ENCODE results near the gene PISD. TPM values are rescaled to one million over a fixed set of nuclear protein-coding genes. Genes with fewer than 3 reads are reported as not detected.

The PISD gene
- total RNA-seq, 1 experiment from 2014 or later: 46.4 TPM

GRCh38 chr22:31647523-31648320 is 14.3 kb downstream of the PISD start:
- Histone ChIP-seq H3K27me3 (ENCODE audit: insufficient read depth, low read depth) (no peaks in the 10 kb centered on the region), H3K27ac (peak overlapping the region; percentile 98), H3K9me3 (ENCODE audit: insufficient read depth, low read depth) (no peaks in the 10 kb centered on the region), H3K4me2 (peak overlapping the region; percentile 57), H2AFZ (no peak overlapping the region), H3K4me3 (no peak overlapping the region), H3F3A (ENCODE audit: insufficient read depth, low read depth) (peaks cover 46% of the 10 kb centered on the region), H3K79me2 (ENCODE audit: low read depth) (peaks cover 85% of the 10 kb centered on the region), H3K4me1 (replicated peaks; ENCODE audit: insufficient read depth) (peaks cover 58% of the 10 kb centered on the region), H3K36me3 (ENCODE audit: low read depth) (peaks cover 32% of the 10 kb centered on the region), H4K20me1 (ENCODE audit: insufficient read depth) (no peaks in the 10 kb centered on the region; the same call in 1 of the 2 replicates), H3K9me2 (ENCODE audit: insufficient read depth) (no peaks in the 10 kb centered on the region)
- ChIA-PET CTCF (interaction anchor here (1.0 to 1.2 kb wide), 2 partner anchors 14 to 17 kb away, joined by 3 to 4 read pairs; partner anchors contain the start of gene PISD), POLR2A (ENCODE audit: unreplicated experiment) (interaction anchor here (0.7 to 1.6 kb wide), 2 partner anchors 11 to 14 kb away, joined by 5 to 16 read pairs; partner anchors contain the start of gene PISD)
- DNase-seq: peak in 1 of 2 experiments; percentile 61
- intact Hi-C loops (cut with micrococcal nuclease; ENCODE audit: unreplicated experiment): no loop called here
- BruUV-seq (replicated peaks): no TSS peak
- TF ChIP-seq, protein P1, sequence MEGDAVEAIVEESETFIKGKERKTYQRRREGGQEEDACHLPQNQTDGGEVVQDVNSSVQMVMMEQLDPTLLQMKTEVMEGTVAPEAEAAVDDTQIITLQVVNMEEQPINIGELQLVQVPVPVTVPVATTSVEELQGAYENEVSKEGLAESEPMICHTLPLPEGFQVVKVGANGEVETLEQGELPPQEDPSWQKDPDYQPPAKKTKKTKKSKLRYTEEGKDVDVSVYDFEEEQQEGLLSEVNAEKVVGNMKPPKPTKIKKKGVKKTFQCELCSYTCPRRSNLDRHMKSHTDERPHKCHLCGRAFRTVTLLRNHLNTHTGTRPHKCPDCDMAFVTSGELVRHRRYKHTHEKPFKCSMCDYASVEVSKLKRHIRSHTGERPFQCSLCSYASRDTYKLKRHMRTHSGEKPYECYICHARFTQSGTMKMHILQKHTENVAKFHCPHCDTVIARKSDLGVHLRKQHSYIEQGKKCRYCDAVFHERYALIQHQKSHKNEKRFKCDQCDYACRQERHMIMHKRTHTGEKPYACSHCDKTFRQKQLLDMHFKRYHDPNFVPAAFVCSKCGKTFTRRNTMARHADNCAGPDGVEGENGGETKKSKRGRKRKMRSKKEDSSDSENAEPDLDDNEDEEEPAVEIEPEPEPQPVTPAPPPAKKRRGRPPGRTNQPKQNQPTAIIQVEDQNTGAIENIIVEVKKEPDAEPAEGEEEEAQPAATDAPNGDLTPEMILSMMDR (conservative IDR thresholded peaks at IDR 0.05): no peak
- no peak for TF ChIP-seq EZH2 (IDR thresholded peaks at IDR 0.05; ENCODE audit: low read depth)

DNA sequence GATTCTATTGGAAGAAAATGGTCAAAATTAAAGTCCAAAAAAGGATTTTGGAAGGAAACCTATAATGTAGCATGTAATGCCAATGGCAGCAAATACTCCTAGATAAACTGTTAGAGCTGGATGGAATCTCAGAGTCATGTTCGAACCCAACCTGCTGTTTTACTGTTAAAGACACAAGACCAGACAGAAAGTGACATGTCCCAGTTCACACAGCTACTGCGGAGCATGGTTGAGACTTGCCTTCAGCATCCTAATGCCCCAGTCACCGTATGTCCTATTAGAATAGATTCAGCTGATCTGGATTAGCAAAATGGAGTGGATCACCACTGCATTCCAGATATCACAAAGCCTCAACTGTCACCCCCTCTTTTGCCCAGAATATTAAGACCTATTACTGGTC is 14.9 kb downstream of the PISD start:
- no peak for TF ChIP-seq EZH2 (IDR thresholded peaks at IDR 0.05; ENCODE audit: low read depth)
- TF ChIP-seq, protein P1 (conservative IDR thresholded peaks at IDR 0.05): no peak
- H4K20me1 ChIP-seq (ENCODE audit: insufficient read depth): no peaks in the 10 kb centered on the region; the same call in 1 of the 2 replicates
- ChIA-PET CTCF (interaction anchor here (0.6 to 1.2 kb wide), 3 partner anchors 14 to 324 kb away, joined by 3 to 4 read pairs (median 3); partner anchors contain the start of gene PISD), POLR2A (ENCODE audit: unreplicated experiment) (interaction anchor here (0.6 to 1.6 kb wide), 3 partner anchors 12 to 333 kb away, joined by 5 to 16 read pairs (median 6); partner anchors contain the start of gene PISD)
- H2AFZ ChIP-seq: no peak overlapping the region
- peaks cover 34% of the 10 kb centered on the region for H3K36me3 ChIP-seq (ENCODE audit: low read depth)
- no peak overlapping the region; the same call in 1 of the 2 replicates for H3K4me3 ChIP-seq
- no peaks in the 10 kb centered on the region for H3K9me2 ChIP-seq (ENCODE audit: insufficient read depth)
- no peaks in the 10 kb centered on the region for H3K27me3 ChIP-seq (ENCODE audit: insufficient read depth, low read depth)
- peak overlapping the region; percentile 57 for H3K4me2 ChIP-seq
- peaks cover 85% of the 10 kb centered on the region for H3K79me2 ChIP-seq (ENCODE audit: low read depth)
- DNase-seq: no peak
- H3F3A ChIP-seq (ENCODE audit: insufficient read depth, low read depth): peaks cover 46% of the 10 kb centered on the region
- H3K4me1 ChIP-seq (replicated peaks; ENCODE audit: insufficient read depth): peaks cover 52% of the 10 kb centered on the region
- no peaks in the 10 kb centered on the region for H3K9me3 ChIP-seq (ENCODE audit: insufficient read depth, low read depth)
- TSS peak; percentile 88 for BruUV-seq (replicated peaks)
- intact Hi-C loops (cut with micrococcal nuclease; ENCODE audit: unreplicated experiment): no loop called here
- H3K27ac ChIP-seq: peak overlapping the region; percentile 98

GRCh38 chr22:31646186-31647019 is 15.6 kb downstream of the PISD start:
- no TSS peak for BruUV-seq (replicated peaks)
- peaks cover 85% of the 10 kb centered on the region for H3K79me2 ChIP-seq (ENCODE audit: low read depth)
- CTCF ChIA-PET: interaction anchor here (0.6 to 1.2 kb wide), 3 partner anchors 15 to 324 kb away, joined by 3 to 4 read pairs (median 3); partner anchors contain the start of gene PISD

More at GRCh38 chr22:31646186-31647019, 15.6 kb downstream of the PISD start:
- H3K4me1 ChIP-seq (replicated peaks; ENCODE audit: insufficient read depth): peaks cover 45% of the 10 kb centered on the region
- no peaks in the 10 kb centered on the region for H3K9me2 ChIP-seq (ENCODE audit: insufficient read depth)
- no peaks in the 10 kb centered on the region for H3K9me3 ChIP-seq (ENCODE audit: insufficient read depth, low read depth)
- TF ChIP-seq, protein P1 (conservative IDR thresholded peaks at IDR 0.05): no peak
- no peak for TF ChIP-seq EZH2 (IDR thresholded peaks at IDR 0.05; ENCODE audit: low read depth)
- POLR2A ChIA-PET (ENCODE audit: unreplicated experiment): interaction anchor here (0.5 to 1.6 kb wide), 3 partner anchors 16 to 333 kb away, joined by 5 to 16 read pairs (median 6); partner anchors contain the start of gene PISD
- DNase-seq: peak; percentile 70 to 99
- H3K4me3 ChIP-seq: no peak overlapping the region; the same call in 1 of the 2 replicates
- no peaks in the 10 kb centered on the region; the same call in 1 of the 2 replicates for H4K20me1 ChIP-seq (ENCODE audit: insufficient read depth)
- H3F3A ChIP-seq (ENCODE audit: insufficient read depth, low read depth): peaks cover 41% of the 10 kb centered on the region
- intact Hi-C loops (cut with micrococcal nuclease; ENCODE audit: unreplicated experiment): loop anchor here (1.0 kb wide), 1 partner anchor 16 kb away; the partner anchor contains the start of gene PISD
- H3K27ac ChIP-seq: peak overlapping the region; percentile 98
- no peaks in the 10 kb centered on the region for H3K27me3 ChIP-seq (ENCODE audit: insufficient read depth, low read depth)
- peak overlapping the region; percentile 63 for H3K4me2 ChIP-seq
- H2AFZ ChIP-seq: no peak overlapping the region
- peaks cover 38% of the 10 kb centered on the region for H3K36me3 ChIP-seq (ENCODE audit: low read depth)

Measured in PC-9 (cell line).